GM18520 (cell line): ENCODE data around the gene COLEC11.
"Not testable (repeated sequence)": the region's sequence is repeated elsewhere in the genome, so short reads cannot be mapped to it uniquely, and the experiment has no call there.

Source experiments
- ATAC-seq: cut with Tn5 transposase; IDR thresholded peaks from one replicate; pipeline ENCODE4 v1.9.1; 2021; ENCODE audit not compliant: unreplicated experiment

The COLEC11 gene

DNA sequence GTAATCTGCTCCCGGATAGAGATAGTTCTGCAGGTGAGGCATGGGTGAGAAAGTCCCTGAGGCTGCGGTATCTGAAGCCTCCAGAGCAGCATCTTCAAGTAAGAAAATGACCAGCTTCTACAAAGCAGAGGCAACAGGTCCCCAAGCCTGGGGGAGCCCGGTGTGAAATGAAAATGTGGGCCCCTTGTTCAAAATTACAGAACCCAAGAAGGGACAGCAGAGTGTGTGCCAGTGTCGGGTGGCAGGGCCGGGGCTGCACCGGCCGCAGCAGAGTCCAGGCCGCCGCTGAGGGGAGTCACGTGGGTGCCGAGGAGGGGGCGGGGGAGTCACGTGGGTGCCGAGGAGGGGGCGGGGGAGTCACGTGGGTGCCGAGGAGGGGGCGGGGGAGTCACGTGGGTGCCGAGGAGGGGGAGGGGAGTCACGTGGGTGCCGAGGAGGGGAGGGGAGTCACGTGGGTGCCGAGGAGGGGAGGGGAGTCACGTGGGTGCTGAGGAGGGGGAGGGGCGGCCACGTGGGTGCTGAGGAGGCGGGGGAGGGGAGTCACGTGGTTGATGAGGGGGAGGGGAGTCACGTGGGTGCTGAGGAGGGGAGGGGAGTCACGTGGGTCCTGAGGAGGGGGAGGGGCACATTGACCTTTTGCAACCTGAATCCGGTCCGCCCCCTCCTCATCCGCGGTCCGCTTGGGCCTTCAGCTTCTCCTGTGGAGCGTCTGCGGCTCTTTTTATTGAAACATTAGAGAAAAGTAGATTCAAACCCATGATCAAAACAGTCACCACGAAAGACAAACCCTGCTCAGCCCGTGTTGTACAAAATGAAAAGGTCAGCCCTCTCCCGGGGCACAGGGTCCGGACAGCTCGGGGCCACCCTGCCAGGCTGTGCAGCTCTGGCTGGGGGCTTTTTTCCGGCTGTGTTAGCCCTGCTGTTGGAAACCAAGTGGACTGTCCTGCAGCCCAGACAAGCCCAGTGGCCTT is 10.4 kb downstream of the COLEC11 start:
- ATAC-seq: no peak

DNA sequence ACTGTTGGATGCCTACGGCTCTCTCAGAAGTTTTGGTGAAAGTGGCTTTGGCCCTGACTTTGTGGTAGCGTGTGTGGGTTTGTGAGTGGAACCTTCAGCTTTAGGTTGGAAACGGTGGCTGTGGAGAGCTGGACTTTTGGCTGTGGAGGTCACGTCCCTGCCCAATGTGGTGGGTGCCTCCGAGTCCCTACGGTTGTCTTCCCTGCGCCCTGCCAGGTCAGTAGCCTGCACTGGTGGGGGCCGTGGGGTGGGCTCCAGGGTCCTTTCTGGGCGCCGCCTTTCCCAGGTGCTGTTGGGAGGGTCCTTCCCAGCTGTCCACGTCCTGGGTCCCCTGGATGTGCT is 11.1 kb downstream of the COLEC11 start:
- ATAC-seq: no peak

DNA sequence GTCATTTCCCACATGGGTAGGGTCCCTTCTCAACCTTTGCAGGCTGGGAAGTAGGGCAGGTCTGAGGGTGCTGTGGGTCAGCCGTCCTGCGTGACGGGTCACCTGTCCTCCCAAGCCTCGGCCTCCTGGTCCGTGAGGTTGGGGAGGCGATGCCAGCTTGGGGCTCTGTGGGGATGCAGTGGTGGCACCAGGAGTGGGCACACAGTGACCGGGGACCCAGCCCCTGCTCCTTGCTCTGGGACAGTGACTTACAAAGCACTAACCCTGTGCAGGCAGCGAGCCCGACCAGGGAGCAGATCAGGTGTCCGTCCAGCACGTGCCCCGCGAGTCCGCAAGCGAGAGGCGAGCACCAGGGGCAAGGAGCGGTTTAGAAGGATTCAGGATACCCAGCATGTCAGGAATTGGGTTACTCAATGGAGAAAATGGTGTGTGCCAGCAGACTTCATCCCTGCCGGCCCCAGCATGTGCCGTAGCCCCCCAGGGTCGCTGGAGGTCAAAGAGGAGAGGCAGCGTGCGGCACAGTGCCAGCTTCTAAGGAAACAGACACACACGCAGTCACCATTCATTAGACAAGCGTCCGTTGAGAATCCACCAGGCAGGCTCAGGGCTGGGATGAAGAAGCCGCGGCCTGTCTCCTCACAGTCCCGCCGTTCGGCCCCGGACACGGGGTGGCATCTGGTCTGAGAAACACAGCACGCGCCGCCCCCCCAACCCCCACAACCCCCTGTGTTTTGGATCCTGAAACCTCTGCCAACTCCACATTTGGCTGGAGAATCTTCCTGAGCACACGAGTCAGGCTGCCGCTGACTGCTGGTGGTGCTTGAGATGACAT is 11.7 kb downstream of the COLEC11 start:
- no peak for ATAC-seq

DNA sequence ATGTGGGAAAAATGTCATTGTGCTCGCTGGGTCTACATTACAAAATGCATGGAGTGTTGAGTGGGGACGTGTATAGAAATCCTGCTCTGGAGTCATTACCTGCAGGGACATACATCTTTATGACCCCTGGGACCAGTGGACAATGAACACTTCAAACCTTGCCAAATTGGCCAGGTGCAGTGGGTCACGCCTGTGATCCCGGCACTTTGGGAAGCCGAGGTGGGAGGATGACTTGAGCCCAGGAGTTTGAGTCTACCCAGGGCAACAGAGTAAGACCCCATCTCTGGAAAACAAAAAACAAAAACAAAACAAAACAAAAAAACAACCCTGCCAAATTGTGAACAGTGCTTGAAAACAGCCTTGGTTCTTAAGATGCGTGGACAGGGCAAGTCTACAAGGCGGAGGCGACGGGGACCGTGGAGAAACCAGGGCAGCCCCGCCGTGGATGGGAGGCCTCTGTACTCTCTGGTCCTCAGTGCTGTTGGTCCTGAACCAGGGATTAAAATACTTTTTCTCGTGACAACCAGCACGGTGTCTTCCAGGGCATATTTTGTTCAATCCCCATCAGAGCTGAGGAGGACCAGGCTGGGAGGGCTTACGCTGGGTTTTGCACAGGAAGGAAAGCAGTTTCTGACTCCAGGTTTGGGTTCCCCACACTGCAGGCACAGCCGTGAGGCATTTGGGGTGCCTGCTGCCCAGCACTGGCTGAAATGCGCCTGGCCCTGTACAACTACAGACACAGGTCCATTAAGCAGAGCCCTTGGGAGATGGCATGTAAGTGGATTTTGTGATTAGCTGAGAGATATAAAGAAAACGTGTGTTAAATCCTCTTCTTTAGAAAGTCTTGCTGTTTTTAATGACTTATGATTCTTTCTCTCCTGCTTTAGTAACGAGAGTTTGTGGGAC is 13.7 kb downstream of the COLEC11 start:
- no peak for ATAC-seq

DNA sequence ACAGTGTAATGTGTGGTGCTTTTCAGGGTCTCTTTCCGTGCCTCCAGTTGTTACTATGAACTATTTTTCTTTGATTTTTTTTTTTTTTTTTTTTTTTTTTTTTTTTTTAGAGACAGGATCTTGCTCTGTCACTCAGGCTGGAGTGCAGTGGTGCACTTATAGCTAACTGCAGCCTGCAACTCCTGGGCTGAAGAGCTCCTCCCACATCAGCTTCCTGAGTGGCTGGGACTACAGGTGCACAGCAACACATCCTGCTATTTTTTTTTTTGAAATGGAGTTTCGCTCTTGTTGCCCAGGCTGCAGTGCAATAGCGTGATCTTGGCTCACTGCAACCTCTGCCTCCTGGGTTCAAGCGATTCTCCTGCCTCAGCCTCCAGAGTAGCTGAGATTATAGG is 14.4 kb downstream of the COLEC11 start:
- ATAC-seq: not testable (repeated sequence)

DNA sequence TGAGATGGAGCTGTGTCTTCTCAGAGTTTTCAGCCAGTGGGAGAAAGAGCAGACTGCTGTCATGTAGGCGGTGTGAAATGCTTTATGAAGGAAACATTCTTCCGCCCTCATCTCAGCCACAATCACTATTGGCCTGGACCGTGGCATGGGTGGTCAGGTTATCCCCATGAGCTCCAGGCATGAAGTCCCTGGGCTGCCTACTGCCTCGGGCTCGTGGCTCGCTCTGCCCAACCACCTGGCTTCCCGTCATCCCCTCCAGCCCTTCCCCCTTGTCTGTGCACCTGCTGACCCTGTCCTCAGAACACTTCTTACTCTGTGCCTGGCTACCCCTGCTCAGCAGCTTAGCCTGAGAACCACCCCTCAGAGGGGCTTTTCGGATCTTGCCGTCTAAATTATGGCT is 15.5 kb downstream of the COLEC11 start:
- no peak for ATAC-seq

DNA sequence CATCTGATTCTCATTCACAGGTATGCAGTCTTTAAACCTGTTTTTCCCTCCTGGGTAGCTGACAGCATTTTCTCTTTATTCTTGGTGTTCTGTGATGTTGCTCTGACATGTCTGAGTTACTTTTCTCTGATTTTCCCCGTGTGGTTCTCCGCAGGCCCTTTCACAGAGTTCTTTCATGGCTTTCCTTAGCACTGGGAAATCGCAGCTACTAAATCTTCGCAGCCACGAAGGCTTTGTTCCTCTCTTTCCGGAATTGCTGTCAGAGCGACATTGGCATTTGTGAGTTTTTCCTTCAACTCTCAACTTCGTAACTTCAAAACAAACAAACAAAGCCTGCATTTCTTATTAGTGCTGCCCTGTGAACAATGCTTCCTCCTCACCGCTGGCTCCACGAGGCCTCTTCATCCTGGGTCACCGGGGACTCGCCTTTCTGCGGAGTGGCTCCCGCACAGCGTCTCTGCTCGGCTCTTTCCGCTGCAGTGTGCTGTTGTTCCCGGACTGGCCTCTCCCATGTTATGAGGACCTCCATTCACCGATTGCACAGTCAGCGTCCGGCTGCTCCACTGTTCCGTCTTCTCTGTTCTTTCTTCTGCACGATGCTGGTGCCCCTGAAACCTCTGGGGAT is 16.1 kb downstream of the COLEC11 start:
- no peak for ATAC-seq

DNA sequence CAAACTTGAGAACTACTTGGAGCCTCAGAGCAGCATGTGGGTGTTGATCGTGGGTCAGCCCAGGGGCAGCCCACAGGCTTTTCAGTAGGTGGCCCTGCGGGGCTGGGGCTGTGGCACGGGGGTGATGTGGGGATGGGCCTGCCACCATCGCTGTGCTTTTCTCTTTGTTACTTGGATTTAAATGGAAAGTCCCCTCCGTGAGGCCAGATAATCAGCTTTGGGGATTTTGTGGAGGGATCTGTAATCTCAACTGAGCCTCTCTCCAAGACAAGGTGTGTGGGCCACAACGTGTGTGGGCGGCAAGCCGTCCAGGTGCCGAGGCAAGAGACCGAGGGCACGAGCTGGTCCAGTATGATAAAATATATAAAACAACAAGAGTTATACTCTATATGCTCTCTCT is 16.7 kb downstream of the COLEC11 start:
- no peak for ATAC-seq

DNA sequence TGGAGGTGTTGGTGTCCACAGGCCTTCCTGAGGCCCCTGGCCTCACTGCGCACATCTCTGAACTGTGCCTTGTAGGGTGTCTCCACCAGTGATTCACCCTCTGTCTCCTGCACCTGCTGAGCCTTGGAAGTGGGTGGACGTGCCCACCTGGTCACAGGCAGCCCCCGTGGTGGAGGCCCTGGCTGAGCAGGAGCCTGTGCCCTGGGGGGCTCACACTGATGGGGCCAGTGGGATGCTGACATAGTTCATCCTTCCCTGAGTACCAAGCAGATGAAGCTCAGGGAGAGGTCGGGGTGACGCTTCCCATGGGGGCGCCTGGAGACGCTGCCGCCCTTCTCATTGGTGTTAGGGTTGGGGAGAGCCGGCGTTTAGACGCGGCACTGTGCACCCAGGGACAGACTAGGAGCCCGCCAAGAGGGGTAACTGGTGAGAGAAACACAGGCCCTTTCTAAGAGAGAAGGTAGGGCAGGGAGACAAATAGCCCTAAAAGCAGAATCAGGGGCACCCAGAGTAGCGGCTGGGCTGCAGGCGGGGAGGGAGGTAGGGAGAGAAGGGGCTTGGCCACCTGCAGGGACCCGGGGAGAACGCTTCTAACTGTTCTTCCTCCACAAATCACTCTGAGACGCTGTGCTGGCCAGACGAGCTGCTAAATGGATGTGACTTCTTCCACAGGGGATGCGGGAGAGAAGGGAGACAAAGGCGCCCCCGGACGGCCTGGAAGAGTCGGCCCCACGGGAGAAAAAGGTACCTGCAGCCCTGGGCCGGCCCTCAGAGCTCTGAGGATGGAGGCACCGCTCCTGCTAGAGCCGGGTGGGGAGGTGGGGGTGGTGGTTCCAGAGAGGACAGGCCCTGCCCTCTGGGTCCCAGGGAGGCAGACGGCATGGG is 18.0 kb downstream of the COLEC11 start:
- ATAC-seq: no peak

DNA sequence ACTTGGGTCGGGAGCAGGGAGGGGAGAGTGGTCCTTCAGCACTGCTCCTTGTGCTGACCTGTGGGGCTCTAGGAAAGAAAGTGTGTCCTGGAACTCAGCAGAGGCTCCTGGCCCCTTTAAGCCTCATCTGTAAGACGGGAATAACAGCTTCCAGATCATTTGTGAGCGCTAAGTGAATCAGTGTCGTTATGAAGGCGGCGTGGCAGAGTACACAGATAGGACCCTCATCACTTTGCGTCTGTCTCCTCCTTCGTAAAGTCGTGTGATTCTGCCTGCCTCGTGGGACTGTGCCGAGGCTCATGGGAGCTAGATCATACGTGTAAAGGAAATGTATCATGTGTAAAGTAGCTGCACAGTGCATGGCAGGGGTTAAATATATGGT is 18.6 kb downstream of the COLEC11 start:
- ATAC-seq: no peak

DNA sequence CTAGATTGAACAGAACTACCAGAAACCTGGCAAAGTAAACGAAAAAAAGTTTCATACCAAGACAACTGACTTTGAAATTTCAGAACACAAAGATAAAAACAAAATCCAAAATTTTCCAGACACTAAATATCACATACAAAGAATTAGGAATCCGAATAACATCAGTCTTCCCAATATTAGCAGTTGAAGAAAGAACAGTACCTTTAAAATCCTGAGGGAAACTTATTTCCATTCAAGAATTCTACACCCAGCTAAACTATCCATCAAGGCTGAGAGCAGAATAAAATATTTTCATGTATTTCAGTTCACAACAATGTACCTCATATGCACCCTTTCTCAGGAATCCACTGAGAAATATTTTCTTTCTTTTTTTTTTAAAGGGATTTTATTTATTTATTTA is 19.8 kb downstream of the COLEC11 start:
- ATAC-seq: not testable (repeated sequence)

DNA sequence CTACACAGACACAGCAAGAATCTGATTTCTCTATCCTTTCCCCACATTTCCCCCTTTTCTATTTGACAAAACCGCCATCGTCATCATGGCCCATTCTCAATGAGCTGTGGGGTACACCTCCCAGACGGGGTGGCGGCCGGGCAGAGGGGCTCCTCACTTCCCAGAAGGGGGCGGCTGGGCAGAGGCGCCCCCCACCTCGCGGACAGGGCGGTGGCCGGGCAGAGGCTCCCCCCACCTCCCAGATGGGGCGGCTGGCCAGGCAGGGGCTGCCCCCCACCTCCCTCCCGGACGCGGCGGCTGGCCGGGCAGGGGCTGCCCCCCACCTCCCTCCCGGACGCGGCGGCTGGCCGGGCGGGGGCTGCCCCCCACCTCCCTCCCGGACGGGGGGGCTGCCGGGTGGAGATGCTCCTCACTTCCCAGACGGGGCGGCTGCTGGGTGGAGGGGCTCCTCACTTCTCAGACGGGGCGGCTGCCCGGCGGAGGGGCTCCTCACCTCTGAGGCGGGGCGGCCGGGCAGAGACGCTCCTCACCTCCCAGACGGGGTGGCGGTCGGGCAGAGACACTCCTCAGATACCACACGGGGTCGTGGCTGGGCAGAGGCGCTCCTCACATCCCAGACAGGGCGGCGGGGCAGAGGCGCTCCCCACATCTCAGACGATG is 20.8 kb downstream of the COLEC11 start:
- ATAC-seq: not testable (repeated sequence)

DNA sequence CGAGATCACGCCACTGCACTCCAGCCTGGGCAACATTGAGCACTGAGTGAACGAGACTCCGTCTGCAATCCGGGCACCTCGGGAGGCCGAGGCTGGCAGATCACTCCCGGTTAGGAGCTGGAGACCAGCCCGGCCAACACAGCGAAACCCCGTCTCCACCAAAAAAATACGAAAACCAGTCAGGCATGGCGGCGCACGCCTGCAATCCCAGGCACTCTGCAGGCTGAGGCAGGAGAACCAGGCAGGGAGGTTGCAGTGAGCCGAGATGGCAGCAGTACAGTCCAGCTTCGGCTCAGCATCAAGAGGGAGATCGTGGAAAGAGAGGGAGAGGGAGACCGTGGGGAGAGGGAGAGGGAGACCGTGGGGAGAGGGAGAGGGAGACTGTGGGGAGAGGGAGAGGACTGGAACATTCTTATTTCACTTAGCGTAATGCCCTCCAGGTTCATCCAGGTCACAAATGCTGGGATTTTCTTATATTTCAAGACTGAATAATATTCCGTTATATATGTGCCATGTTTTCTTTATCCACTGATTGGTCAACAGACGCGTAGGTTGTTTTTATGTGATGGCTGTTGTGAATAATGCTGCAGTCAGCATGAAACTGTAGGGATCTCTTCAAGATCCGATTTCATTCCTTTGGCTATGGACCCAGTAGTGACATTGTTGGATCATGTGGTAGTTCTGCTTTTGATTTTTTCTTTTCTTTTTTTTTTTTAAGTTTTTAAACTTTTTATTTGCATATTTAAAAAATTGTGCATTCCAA is 21.7 kb downstream of the COLEC11 start:
- ATAC-seq: not testable (repeated sequence)

DNA sequence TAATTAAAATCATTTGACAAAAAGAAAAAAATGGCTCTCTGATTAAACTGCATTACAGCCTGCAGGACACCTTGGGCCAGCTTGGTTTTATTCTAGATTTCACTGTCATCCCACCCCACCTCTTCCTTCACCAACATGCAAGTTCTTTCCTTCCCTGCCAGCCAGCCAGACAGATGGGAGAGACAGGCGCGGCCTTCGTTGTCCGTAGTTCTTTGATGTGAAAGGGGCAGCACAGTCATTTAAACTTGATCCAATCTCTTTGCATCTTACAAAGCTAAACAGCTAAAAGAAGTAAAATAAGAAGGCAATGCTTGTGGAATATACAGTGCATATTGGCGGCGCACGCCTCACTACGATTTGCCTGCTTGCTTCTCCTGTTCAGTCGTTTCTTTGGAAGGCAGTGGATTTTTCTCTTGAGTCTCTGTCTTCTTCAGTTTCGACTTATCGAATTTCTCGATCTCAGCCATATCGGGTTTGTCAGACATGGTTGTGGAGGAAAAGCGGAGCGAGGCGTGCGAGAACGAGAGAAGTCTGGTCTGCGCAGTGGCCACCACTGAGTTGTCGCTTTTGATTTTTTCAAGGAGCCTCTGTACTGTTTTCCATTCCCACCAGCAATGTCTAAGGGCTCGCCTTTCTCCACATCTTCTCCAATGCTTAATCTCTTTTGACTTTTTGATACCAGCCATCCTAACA is 22.4 kb downstream of the COLEC11 start:
- no peak for ATAC-seq

DNA sequence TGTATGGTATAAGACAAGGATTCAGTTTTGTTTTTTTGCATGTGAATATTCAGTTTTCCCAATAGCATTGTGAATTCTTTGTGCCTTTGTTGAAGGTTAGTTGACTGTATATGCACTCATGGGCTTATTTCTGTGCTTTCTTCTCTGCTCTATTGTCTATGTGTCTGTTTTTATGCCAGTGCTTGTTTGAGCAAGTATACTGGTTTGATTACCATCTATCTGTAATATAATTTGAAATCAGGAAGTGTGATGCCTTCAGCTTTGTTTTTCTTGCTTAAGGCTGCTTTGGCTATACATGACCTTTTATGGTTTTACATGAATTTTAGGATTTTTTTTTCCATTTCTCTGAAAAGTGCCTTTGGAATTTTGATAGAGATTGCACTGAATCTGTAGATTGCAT is 23.5 kb downstream of the COLEC11 start:
- ATAC-seq: no peak

DNA sequence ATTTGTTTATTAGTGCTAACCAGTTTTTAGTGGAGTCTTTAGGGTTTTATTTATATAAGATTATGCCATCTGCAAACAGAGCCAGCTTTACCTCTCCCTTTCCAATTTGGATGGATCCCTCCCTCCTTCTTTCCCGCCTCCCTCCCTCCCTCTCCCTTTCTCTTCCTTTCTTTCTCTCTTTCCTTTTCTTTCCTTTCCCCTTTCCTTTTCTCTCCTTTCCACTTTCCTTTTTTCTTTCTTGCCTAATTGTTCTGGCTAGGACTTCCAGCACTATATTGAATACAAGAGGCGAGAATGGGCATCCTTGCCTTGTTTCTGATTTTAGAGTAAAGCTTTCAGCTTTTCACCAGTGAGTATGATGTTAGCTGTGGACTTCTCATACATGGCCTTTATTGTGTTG is 24.1 kb downstream of the COLEC11 start:
- no peak for ATAC-seq

DNA sequence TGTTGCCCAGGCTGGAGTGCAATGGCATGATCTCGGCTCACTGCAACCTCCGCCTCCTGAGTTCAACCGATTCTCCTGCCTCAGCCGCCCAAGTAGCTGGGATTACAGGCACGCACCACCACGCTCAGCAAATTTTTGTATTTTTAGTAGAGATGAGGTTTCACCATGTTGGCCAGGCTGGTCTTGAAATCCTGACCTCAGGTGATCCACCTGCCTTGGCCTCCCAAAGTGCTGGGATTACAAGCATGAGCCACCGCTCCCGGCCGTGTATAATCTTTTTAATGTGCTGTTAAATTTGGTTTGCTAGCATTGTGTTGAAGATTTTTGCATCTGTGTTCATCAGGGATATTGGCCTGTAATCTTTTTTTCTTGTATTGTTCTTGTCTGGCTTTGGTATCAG is 24.7 kb downstream of the COLEC11 start:
- ATAC-seq: not testable (repeated sequence)

DNA sequence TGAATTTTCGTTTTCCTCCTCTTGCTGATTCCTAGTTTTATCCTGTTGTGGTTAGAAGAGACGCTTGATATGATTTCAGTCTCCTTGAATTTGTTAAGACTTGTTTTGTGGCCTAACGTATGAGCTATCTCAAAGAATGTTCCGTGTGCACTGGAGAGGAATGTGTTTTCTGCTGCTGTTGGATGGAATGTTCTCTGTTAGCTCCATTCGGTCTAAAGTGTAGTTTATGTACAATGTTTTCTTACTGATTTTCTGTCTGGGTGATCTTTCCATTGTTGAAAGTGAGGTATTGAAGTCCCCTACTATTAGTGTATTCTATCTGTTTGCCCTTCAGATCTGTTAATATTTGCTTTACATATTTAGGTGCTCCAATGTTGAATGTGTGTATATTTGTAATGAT is 25.9 kb downstream of the COLEC11 start:
- ATAC-seq: no peak
